ENCODE data around the gene NEK11. TPM values are rescaled to one million over a fixed set of nuclear protein-coding genes. Genes with fewer than 3 reads are reported as not detected.

Gene NEK11
- total RNA-seq, 1 donor from 2014 or later: 3.8 TPM

- H3K36me3 ChIP-seq: no peaks in the 10 kb centered on the region
- no peak for DNase-seq
- H3K4me1 ChIP-seq: no peaks in the 10 kb centered on the region
- intact Hi-C loops (cut with DNase I): no loop called here
- no peak overlapping the region for H3K4me3 ChIP-seq
- H3K27me3 ChIP-seq: no peaks in the 10 kb centered on the region
- no peak for TF ChIP-seq CTCF (IDR thresholded peaks at IDR 0.05)
- no peak overlapping the region for H3K27ac ChIP-seq
- no peaks in the 10 kb centered on the region for H3K9me3 ChIP-seq
- no peak for ATAC-seq
These were observed 207.4 kb downstream of the NEK11 start for GRCh38 chr3:131233900-131234668.

GRCh38 chr3:131236421-131236820, 209.7 kb downstream of the NEK11 start:
- Histone ChIP-seq H3K4me3 (no peak overlapping the region), H3K27me3 (no peaks in the 10 kb centered on the region), H3K36me3 (no peaks in the 10 kb centered on the region), H3K9me3 (no peaks in the 10 kb centered on the region), H3K4me1 (no peaks in the 10 kb centered on the region), H3K27ac (no peak overlapping the region)
- ATAC-seq: no peak
- no peak for TF ChIP-seq CTCF (IDR thresholded peaks at IDR 0.05)
- intact Hi-C loops (cut with DNase I): no loop called here
- no peak for DNase-seq

GRCh38 chr3:131238496-131238895, 211.8 kb downstream of the NEK11 start:
- intact Hi-C loops (cut with DNase I): no loop called here
- Histone ChIP-seq H3K27ac (no peak overlapping the region), H3K36me3 (no peaks in the 10 kb centered on the region), H3K4me3 (no peak overlapping the region), H3K9me3 (no peaks in the 10 kb centered on the region), H3K4me1 (no peaks in the 10 kb centered on the region), H3K27me3 (no peaks in the 10 kb centered on the region)
- DNase-seq: no peak
- no peak for ATAC-seq
- no peak for TF ChIP-seq CTCF (IDR thresholded peaks at IDR 0.05)

GRCh38 chr3:131239267-131239666, 212.6 kb downstream of the NEK11 start:
- no peaks in the 10 kb centered on the region for H3K4me1 ChIP-seq
- no peaks in the 10 kb centered on the region for H3K27me3 ChIP-seq
- no peak for TF ChIP-seq CTCF (IDR thresholded peaks at IDR 0.05)
- ATAC-seq (no peak), DNase-seq (no peak)
- no peaks in the 10 kb centered on the region for H3K9me3 ChIP-seq
- intact Hi-C loops (cut with DNase I): no loop called here
- no peak overlapping the region for H3K4me3 ChIP-seq
- H3K27ac ChIP-seq: no peak overlapping the region
- H3K36me3 ChIP-seq: no peaks in the 10 kb centered on the region

- H3K4me1 ChIP-seq: no peaks in the 10 kb centered on the region
- intact Hi-C loops (cut with DNase I): no loop called here
- no peaks in the 10 kb centered on the region for H3K27me3 ChIP-seq
- no peak for ATAC-seq
- no peaks in the 10 kb centered on the region for H3K36me3 ChIP-seq
- no peak overlapping the region for H3K4me3 ChIP-seq
- no peak for TF ChIP-seq CTCF (IDR thresholded peaks at IDR 0.05)
- H3K27ac ChIP-seq: no peak overlapping the region
- no peaks in the 10 kb centered on the region for H3K9me3 ChIP-seq
- DNase-seq: no peak
These were observed 215.5 kb downstream of the NEK11 start for GRCh38 chr3:131242201-131242600.

All from upper lobe of right lung (tissue), 1 donor.